ENCODE data around the gene FUNDC1.

Gene FUNDC1

GRCh38 chrX:44482575-44482974, 60.1 kb downstream of the FUNDC1 start:
- H3K36me3 ChIP-seq (ENCODE audit: control insufficient read depth in 2 of 2, insufficient read depth in 2 of 2, low read length in 2 of 2) = no peaks in the 10 kb centered on the region
- H3K4me3 ChIP-seq (ENCODE audit: low read length in 2 of 2) = no peak overlapping the region
- H3K27ac ChIP-seq (ENCODE audit: low read length) = no peak overlapping the region
- H3K27me3 ChIP-seq (ENCODE audit: control insufficient read depth in 1 of 2, insufficient read depth in 2 of 2, low read length in 2 of 2) = peaks cover 0 to 13% of the 10 kb centered on the region in 2 donors
- no peaks in the 10 kb centered on the region for H3K4me1 ChIP-seq (ENCODE audit: control insufficient read depth, insufficient read depth, low read length)
- H3K9me3 ChIP-seq (ENCODE audit: control insufficient read depth in 2 of 2, low read length in 2 of 2) = peaks cover 0 to 2% of the 10 kb centered on the region in 2 donors
- no peak overlapping the region for H3K9ac ChIP-seq (ENCODE audit: low read length in 2 of 2)

GRCh38 chrX:44480591-44480990, 62.1 kb downstream of the FUNDC1 start:
- peaks cover 0 to 13% of the 10 kb centered on the region in 2 donors for H3K27me3 ChIP-seq (ENCODE audit: control insufficient read depth in 1 of 2, insufficient read depth in 2 of 2, low read length in 2 of 2)
- no peak overlapping the region for H3K9ac ChIP-seq (ENCODE audit: low read length in 2 of 2)
- H3K9me3 ChIP-seq (ENCODE audit: control insufficient read depth in 2 of 2, low read length in 2 of 2) = peaks cover 0 to 2% of the 10 kb centered on the region in 2 donors

GRCh38 chrX:44474410-44474809, 68.2 kb downstream of the FUNDC1 start:
- Histone ChIP-seq H3K9ac (ENCODE audit: low read length in 2 of 2) (no peak overlapping the region), H3K4me1 (ENCODE audit: control insufficient read depth, insufficient read depth, low read length) (no peaks in the 10 kb centered on the region), H3K36me3 (ENCODE audit: control insufficient read depth in 2 of 2, insufficient read depth in 2 of 2, low read length in 2 of 2) (no peaks in the 10 kb centered on the region), H3K27me3 (ENCODE audit: control insufficient read depth in 1 of 2, insufficient read depth in 2 of 2, low read length in 2 of 2) (no peaks in the 10 kb centered on the region), H3K9me3 (ENCODE audit: control insufficient read depth in 2 of 2, low read length in 2 of 2) (no peaks in the 10 kb centered on the region), H3K4me3 (ENCODE audit: low read length in 2 of 2) (no peak overlapping the region), H3K27ac (ENCODE audit: low read length) (no peak overlapping the region)

More at GRCh38 chrX:44480591-44480990, 62.1 kb downstream of the FUNDC1 start:
- Histone ChIP-seq H3K4me3 (ENCODE audit: low read length in 2 of 2) (no peak overlapping the region), H3K27ac (ENCODE audit: low read length) (no peak overlapping the region), H3K4me1 (ENCODE audit: control insufficient read depth, insufficient read depth, low read length) (no peaks in the 10 kb centered on the region), H3K36me3 (ENCODE audit: control insufficient read depth in 2 of 2, insufficient read depth in 2 of 2, low read length in 2 of 2) (no peaks in the 10 kb centered on the region)

All from stomach smooth muscle (tissue), 2 donors.